NCI-H460 (cell line): ENCODE data around the gene IDUA. TPM values are rescaled to one million over a fixed set of nuclear protein-coding genes. Genes with fewer than 3 reads are reported as not detected.

ENCODE experiments used
- total RNA-seq: library from RNA; depleted of rRNA; stranded (reverse); fragments of >200 nt; shearing (Covaris generic); gene quantifications from 2 replicates; pipeline ENCODE4 v1.2.3, GENCODE V29; 2014; rRNA removed

Gene IDUA
- total RNA-seq, 1 experiment from 2014 or later = 8.9 TPM

Other genes starting within 250 kb of the IDUA start
- gene CPLX1, start 160.9 kb upstream of the IDUA start, total RNA-seq = 0.10 and 0.61 TPM in 2 replicates
- 64.4 and 67.2 TPM in 2 replicates for gene GAK, start 54.7 kb upstream of the IDUA start, total RNA-seq
- 8.1 and 11.2 TPM in 2 replicates for gene TMEM175, start 54.6 kb upstream of the IDUA start, total RNA-seq
- 7.5 and 7.9 TPM in 2 replicates for gene DGKQ, start 13.5 kb upstream of the IDUA start, total RNA-seq
- 0.61 and 1.1 TPM in 2 replicates for gene SLC26A1, start 6.4 kb downstream of the IDUA start, total RNA-seq
- 16.8 and 21.7 TPM in 2 replicates for gene FGFRL1, start 24.6 kb downstream of the IDUA start, total RNA-seq
- gene RNF212, start 126.5 kb downstream of the IDUA start, total RNA-seq = 9.9 and 13.3 TPM in 2 replicates
- gene SPON2, start 185.5 kb downstream of the IDUA start, total RNA-seq = 0.17 TPM in 1 of 2 replicates, not detected in the other